Breast epithelium (tissue), 4 donors: ENCODE measurements around the gene SLC16A9. TPM values are rescaled to one million over a fixed set of nuclear protein-coding genes. Genes with fewer than 3 reads are reported as not detected.
"Not testable (repeated sequence)": the region's sequence is repeated elsewhere in the genome, so short reads cannot be mapped to it uniquely, and the experiment has no call there.

Source experiments
- DNase-seq, 2 donors: peaks; one replicate each; pipeline ENCODE4 v3.0.0-alpha.2; 2019; ENCODE audit warnings: low spot score in 2 of 2
- H3K27ac ChIP-seq, 2 donors: fragments of 200-600 bp; sonication (generic) in 1 of 2; one replicate each; pipeline ENCODE4 v1.5.1; 2016 to 2019; ENCODE audit warnings: mild to moderate bottlenecking in 1 of 2
- H3K27me3 ChIP-seq, 2 donors: fragments of 200-600 bp; sonication (generic) in 1 of 2; one replicate each; pipeline versions ENCODE4 v1.5.1 to v1.6.0; 2017 to 2019; ENCODE audit warnings: control low read depth in 1 of 2, mild to moderate bottlenecking in 1 of 2
- H3K36me3 ChIP-seq: fragments of 200-600 bp; one replicate; pipeline ENCODE4 v1.5.1; 2019
- H3K4me1 ChIP-seq, 2 donors: fragments of 200-600 bp; sonication (generic); one replicate each; pipeline ENCODE4 v1.5.1; 2016 to 2019; ENCODE audit warnings: control low read depth in 1 of 2
- H3K4me3 ChIP-seq, 3 donors: fragments of 200-600 bp; sonication (generic); 1 replicate in 2 of 3; 2 replicates in 1 of 3; pipeline ENCODE4 v1.5.1; 2016 to 2019; ENCODE audit warnings: mild to moderate bottlenecking in 3 of 3, moderate library complexity in 2 of 3
- H3K9me3 ChIP-seq, 2 donors: fragments of 200-600 bp; sonication (generic) in 1 of 2; one replicate each; pipeline ENCODE4 v1.5.1; 2016 to 2019; ENCODE audit warnings: control low read depth in 1 of 2
- POLR2A ChIP-seq: fragments of 450-650 bp; IDR thresholded peaks from one replicate; pipeline ENCODE4 v1.6.1; 2016; ENCODE audit warnings: antibody characterized with exemption, mild to moderate bottlenecking, moderate library complexity
- POLR2AphosphoS5 ChIP-seq, 3 donors: sonication (generic); formaldehyde crosslinking; IDR thresholded peaks; one replicate each; pipeline ENCODE4 v1.6.1; 2017; ENCODE audit warnings: antibody characterized with exemption in 3 of 3
- intact Hi-C: fragments of 100-400 bp; cut with DNase I; formaldehyde crosslinking; loops from one replicate; pipeline ENCODE4 v1.15.1; 2023; ENCODE audit warnings: low total_unique reads
- total RNA-seq, 3 donors: library from RNA; depleted of rRNA; stranded (reverse); fragments of >200 nt; gene quantifications; one replicate each; pipeline ENCODE4 v1.1.0, GENCODE V29; 2016
- TF ChIP-seq, protein P1 (sequence below), 3 donors: fragments of 450-650 bp; IDR thresholded peaks; one replicate each; pipeline ENCODE4 v1.5.1; 2016 to 2017; ENCODE audit warnings: antibody characterized with exemption in 3 of 3, mild to moderate bottlenecking in 3 of 3, moderate library complexity in 3 of 3

The SLC16A9 gene
- total RNA-seq, 3 donors from 2014 or later, result 0.32 to 1.2 (median 0.33) TPM

DNA sequence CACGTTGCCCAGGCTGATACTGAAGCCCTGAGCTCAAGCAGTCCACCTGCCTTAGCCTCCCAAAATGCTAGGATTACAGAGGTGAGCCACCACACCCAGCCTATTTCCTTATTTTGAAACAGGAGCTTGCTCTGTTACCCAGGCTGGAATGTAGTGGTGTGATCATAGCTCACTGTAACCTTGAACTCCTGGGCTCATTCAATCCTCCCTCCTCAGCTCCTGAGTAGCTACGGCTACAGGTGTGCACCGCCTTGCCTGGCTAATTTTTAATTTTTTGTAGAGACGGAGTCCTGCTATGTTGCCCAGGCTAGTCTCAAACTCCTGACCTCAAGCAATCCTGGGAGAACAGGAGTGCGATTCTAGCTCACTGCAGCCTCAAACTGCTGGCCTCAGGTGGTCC is 31.9 kb upstream of the SLC16A9 start:
- DNase-seq, result no peak
- no peaks in the 10 kb centered on the region for H3K36me3 ChIP-seq
- H3K4me1 ChIP-seq, result no peaks in the 10 kb centered on the region
- no peaks in the 10 kb centered on the region for H3K9me3 ChIP-seq
- H3K4me3 ChIP-seq, result no peak overlapping the region
- intact Hi-C loops, result no loop called here
- no peak overlapping the region for H3K27ac ChIP-seq
- H3K27me3 ChIP-seq, result no peaks in the 10 kb centered on the region
- TF ChIP-seq POLR2AphosphoS5 (IDR thresholded peaks at IDR 0.05) (no peak), POLR2A (no peak)
- TF ChIP-seq, protein P1, sequence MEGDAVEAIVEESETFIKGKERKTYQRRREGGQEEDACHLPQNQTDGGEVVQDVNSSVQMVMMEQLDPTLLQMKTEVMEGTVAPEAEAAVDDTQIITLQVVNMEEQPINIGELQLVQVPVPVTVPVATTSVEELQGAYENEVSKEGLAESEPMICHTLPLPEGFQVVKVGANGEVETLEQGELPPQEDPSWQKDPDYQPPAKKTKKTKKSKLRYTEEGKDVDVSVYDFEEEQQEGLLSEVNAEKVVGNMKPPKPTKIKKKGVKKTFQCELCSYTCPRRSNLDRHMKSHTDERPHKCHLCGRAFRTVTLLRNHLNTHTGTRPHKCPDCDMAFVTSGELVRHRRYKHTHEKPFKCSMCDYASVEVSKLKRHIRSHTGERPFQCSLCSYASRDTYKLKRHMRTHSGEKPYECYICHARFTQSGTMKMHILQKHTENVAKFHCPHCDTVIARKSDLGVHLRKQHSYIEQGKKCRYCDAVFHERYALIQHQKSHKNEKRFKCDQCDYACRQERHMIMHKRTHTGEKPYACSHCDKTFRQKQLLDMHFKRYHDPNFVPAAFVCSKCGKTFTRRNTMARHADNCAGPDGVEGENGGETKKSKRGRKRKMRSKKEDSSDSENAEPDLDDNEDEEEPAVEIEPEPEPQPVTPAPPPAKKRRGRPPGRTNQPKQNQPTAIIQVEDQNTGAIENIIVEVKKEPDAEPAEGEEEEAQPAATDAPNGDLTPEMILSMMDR (IDR thresholded peaks at IDR 0.05), result no peak

DNA sequence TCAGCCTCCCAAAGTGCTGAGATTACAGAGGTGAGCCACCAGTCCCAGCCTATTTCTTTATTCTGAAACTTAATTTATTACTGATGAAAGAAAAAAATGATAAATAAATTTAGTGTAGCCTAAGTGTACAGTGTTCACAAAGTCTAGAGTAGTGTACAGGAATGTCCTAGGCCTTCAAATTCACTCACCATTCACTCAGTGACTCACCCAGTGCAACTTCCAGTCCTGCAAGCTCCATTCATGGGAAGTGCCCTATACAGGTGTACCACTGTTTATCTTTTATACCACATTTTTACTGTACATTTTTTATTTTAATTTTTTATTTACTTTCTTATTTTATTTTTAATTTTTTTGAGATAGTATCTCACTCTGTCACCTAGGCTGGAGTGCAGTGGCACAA is 31.4 kb upstream of the SLC16A9 start:
- Histone ChIP-seq H3K27me3 (no peaks in the 10 kb centered on the region), H3K27ac (no peak overlapping the region), H3K4me3 (no peak overlapping the region), H3K36me3 (no peaks in the 10 kb centered on the region), H3K9me3 (no peaks in the 10 kb centered on the region), H3K4me1 (no peaks in the 10 kb centered on the region)
- DNase-seq, result no peak
- intact Hi-C loops, result no loop called here
- no peak for TF ChIP-seq POLR2A
- TF ChIP-seq POLR2AphosphoS5 (IDR thresholded peaks at IDR 0.05), result no peak
- TF ChIP-seq, protein P1 (IDR thresholded peaks at IDR 0.05), result no peak

DNA sequence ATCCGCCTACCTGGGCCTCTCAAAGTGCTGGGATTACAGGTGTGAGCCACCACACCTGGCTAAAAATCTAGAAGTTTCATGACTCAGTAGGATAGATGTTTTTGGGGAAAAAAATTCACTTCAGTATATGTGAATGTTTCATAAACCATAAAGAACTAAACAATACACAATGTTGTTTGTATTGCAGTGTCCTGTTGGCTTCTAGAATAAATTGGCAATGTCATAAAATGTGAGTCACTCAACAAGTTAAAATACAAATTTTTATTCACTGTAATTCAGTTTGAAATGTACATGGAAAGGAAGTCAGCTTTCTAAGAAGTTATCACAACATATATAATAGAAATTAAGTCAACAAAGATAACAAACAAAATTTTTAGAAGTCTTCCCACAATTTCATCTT is 27.1 kb upstream of the SLC16A9 start:
- Histone ChIP-seq H3K36me3 (no peaks in the 10 kb centered on the region), H3K27ac (no peak overlapping the region), H3K9me3 (no peaks in the 10 kb centered on the region), H3K4me3 (no peak overlapping the region), H3K4me1 (no peaks in the 10 kb centered on the region), H3K27me3 (no peaks in the 10 kb centered on the region)
- DNase-seq, result no peak
- intact Hi-C loops, result no loop called here
- TF ChIP-seq POLR2A (no peak), POLR2AphosphoS5 (IDR thresholded peaks at IDR 0.05) (no peak)
- TF ChIP-seq, protein P1 (IDR thresholded peaks at IDR 0.05), result no peak

DNA sequence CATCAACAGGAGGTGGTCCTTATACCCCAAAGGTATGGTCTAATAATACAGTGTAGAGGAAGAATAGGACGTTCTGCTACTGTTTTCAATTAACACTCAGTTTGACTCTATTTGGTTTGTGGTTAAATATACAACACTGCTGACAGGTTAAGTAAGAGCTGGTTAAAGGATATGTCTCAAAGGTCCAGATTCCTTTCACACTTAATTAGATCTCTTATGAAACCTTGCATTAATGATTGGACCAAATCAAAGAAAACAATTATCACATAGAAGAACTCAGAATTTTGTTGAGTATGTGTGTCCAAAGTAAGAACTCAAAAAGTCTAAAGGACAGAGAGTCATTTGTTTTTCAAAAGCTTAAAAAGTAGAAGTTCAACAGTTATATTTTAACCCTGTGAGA is 25.6 kb upstream of the SLC16A9 start:
- H3K36me3 ChIP-seq, result no peaks in the 10 kb centered on the region
- H3K9me3 ChIP-seq, result no peaks in the 10 kb centered on the region
- no peak overlapping the region for H3K4me3 ChIP-seq
- no peak overlapping the region for H3K27ac ChIP-seq
- no peak for DNase-seq
- H3K4me1 ChIP-seq, result no peaks in the 10 kb centered on the region
- intact Hi-C loops, result no loop called here
- TF ChIP-seq, protein P1 (IDR thresholded peaks at IDR 0.05), result no peak
- no peak for TF ChIP-seq POLR2AphosphoS5 (IDR thresholded peaks at IDR 0.05)
- TF ChIP-seq POLR2A, result no peak
- no peaks in the 10 kb centered on the region for H3K27me3 ChIP-seq

DNA sequence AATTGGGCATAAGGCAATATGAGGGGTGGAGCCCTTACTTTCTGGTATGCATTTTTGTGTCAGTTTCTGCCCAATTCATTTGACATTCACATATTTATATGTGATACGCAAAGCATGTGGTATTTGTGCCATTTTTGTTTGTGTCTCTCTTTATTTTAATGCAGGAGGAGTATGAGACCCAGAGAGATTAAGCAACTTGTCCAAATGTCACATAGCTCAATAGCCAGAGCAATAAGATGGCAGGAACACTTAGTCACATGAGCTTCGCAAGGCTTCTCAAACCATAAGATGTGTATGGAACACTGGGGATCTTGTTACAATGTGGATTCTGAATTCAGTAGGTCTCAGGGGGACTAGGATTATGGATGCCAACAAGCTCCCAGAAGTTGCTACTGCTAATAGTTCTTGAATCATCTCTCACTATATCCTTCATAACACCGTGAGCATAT is 24.4 kb upstream of the SLC16A9 start:
- intact Hi-C loops, result no loop called here
- no peak for DNase-seq
- no peak overlapping the region for H3K4me3 ChIP-seq

DNA sequence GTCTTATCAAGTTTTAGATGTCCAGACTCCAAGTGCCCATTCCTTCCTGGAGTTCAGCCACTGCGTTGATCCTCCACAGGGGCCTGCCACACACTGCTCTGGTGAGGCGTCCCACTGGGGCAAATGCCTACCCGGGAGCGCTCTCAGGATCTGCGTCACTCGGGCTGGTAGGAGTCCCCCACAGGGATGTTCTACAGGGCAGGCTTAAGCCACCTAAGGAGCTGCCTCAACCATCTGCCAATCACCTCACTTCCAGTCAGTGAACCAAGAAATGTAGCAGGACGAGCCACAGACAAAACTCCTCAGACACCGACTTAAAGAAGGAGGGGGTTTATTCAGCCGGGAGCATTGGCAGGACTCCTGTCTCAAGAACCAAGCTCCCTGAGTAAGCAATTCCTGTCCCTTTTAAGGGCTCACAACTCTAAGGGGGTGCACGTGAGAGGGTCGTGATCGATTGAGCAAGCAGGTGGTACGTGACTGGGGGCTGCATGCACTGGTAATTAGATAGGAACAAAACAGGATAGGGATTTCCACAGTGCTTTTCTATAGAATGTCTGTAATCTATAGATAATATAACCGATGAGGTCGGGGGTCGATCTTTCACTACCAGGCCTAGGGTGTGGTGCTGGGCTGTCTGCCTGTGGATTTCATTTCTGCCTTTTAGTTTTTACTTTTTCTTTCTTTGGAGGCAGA is 23.8 kb upstream of the SLC16A9 start:
- H3K9me3 ChIP-seq, H3K27me3 ChIP-seq, H3K27ac ChIP-seq, intact Hi-C loops, H3K4me3 ChIP-seq, DNase-seq, H3K36me3 ChIP-seq, H3K4me1 ChIP-seq: not testable (repeated sequence)

More for the DNA sequence above, 24.4 kb upstream of the SLC16A9 start:
- Histone ChIP-seq H3K27me3 (no peaks in the 10 kb centered on the region), H3K9me3 (no peaks in the 10 kb centered on the region), H3K36me3 (no peaks in the 10 kb centered on the region), H3K27ac (no peak overlapping the region), H3K4me1 (no peaks in the 10 kb centered on the region)
- no peak for TF ChIP-seq POLR2AphosphoS5 (IDR thresholded peaks at IDR 0.05)
- no peak for TF ChIP-seq POLR2A
- TF ChIP-seq, protein P1 (IDR thresholded peaks at IDR 0.05), result no peak

DNA sequence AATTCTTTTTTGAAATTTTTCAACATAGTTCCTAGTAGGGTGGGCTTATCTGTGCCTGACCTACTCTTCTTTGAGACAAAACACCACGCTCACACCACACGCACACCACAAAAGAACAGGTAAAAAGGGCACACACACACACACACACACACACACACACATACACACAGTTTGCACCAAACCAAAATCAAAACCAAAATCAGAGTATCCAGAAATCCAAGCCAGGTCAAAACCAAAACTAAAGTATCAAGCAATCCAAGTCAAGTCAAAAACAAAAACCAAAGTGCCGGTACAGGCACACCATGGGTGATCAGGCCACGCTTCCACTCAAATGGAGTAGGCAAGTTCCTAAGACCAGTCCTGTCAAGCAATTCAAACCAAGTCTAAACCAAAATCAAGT is 23.2 kb upstream of the SLC16A9 start:
- H3K9me3 ChIP-seq, intact Hi-C loops, H3K36me3 ChIP-seq, H3K4me3 ChIP-seq, H3K4me1 ChIP-seq, H3K27ac ChIP-seq, H3K27me3 ChIP-seq, DNase-seq: not testable (repeated sequence)

DNA sequence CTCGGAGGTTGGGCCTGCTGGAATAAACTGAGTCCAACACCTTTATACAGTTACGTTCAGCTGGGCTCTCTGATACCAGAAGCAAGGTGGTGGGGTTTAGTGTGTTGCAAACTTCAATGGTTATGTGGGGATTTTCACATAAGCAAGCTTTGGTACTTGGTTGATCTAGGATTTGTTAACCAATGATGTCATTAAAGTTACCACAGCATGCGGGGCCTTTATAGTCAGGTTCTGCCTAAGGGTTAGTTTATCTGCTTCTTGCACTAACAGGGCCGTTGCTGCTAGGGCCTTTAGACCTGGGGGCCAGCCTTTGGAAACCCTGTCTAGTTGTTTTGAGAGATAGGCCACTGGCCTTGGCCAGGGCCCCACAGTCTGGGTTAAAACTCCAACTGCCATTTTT is 19.5 kb upstream of the SLC16A9 start:
- H3K9me3 ChIP-seq, intact Hi-C loops, H3K4me3 ChIP-seq, H3K36me3 ChIP-seq, H3K27ac ChIP-seq, DNase-seq, H3K27me3 ChIP-seq, H3K4me1 ChIP-seq: not testable (repeated sequence)
